Choroid plexus epithelial cell (primary cell): ENCODE measurements around the gene DVL1.
"Not testable (repeated sequence)": the region's sequence is repeated elsewhere in the genome, so short reads cannot be mapped to it uniquely, and the experiment has no call there.

ENCODE experiments used
- DNase-seq: peaks from one replicate; pipeline ENCODE4 v3.0.0-alpha.2; 2010; ENCODE audit warnings: low read depth
- H3K4me3 ChIP-seq: 2 replicates; pipeline ENCODE4 v1.5.1; 2011; ENCODE audit warnings: low read depth, mild to moderate bottlenecking, control low read depth, low read length, moderate library complexity
- CTCF ChIP-seq: conservative IDR thresholded peaks from 2 replicates; pipeline ENCODE4 v1.5.1; 2011; ENCODE audit warnings: low read depth, mild to moderate bottlenecking, control low read depth, inconsistent platforms, low read length, moderate library complexity

The DVL1 gene

GRCh38 chr1:1318777-1319645, 30.2 kb downstream of the DVL1 start:
- no peak for TF ChIP-seq CTCF
- no peak overlapping the region for H3K4me3 ChIP-seq
- no peak for DNase-seq

- TF ChIP-seq CTCF: no peak
- peak; percentile 97 for DNase-seq
- H3K4me3 ChIP-seq: no peak overlapping the region
These were observed 31.0 kb downstream of the DVL1 start for GRCh38 chr1:1318131-1318652.

- DNase-seq: no peak
- no peak for TF ChIP-seq CTCF
- H3K4me3 ChIP-seq: no peak overlapping the region
These were observed 31.8 kb downstream of the DVL1 start for GRCh38 chr1:1317420-1317819.

GRCh38 chr1:1316199-1316598, 33.0 kb downstream of the DVL1 start:
- not testable (repeated sequence) for H3K4me3 ChIP-seq, DNase-seq

- no peak for TF ChIP-seq CTCF
- DNase-seq: no peak
- H3K4me3 ChIP-seq: no peak overlapping the region
These were observed 33.7 kb downstream of the DVL1 start for GRCh38 chr1:1315435-1315954.

GRCh38 chr1:1314678-1315335, 34.4 kb downstream of the DVL1 start:
- DNase-seq: no peak
- H3K4me3 ChIP-seq: no peak overlapping the region
- no peak for TF ChIP-seq CTCF

GRCh38 chr1:1314237-1314586, 35.0 kb downstream of the DVL1 start:
- TF ChIP-seq CTCF: no peak

More at GRCh38 chr1:1314237-1314586, 35.0 kb downstream of the DVL1 start:
- H3K4me3 ChIP-seq: no peak overlapping the region
- DNase-seq: no peak
